WTC11 (cell line): ENCODE results near the gene TIE1. TPM values are rescaled to one million over a fixed set of nuclear protein-coding genes. Genes with fewer than 3 reads are reported as not detected.
A peak's percentile ranks its signal among the peaks of the same experiment; 100 is the strongest.

Source experiments
- ATAC-seq: fragments of 200-7000 bp; cut with Tn5 transposase; 2 replicates; pipeline ENCODE4 v1.10.0; 2021; ENCODE audit warnings: mild to moderate bottlenecking, moderate library complexity
- CTCF ChIA-PET: fragments of 300-600 bp; sonication (Branson Sonifier 250); formaldehyde crosslinking; loops from one replicate; lab custom pipeline; 2021; ENCODE audit warnings: antibody characterized with exemption; lab: Charles Lee
- POLR2A ChIA-PET: fragments of 350-600 bp; sonication (Branson Sonifier 250); formaldehyde crosslinking; loops from one replicate; lab custom pipeline; 2021; ENCODE audit warnings: antibody characterized with exemption; lab: Charles Lee
- DNase-seq: peaks from one replicate; pipeline ENCODE4 v3.0.0; 2021; ENCODE audit warnings: low spot score
- H3K27ac Mint-ChIP-seq: 2 replicates; pipeline ENCODE4 v1.8.0; 2021; ENCODE audit warnings: mixed read lengths
- H3K27me3 Mint-ChIP-seq: 2 replicates; pipeline ENCODE4 v1.8.0; 2021; ENCODE audit warnings: low read depth, mild to moderate bottlenecking, moderate library complexity, mixed read lengths
- H3K36me3 Mint-ChIP-seq: 2 replicates; pipeline ENCODE4 v1.8.0; 2021; ENCODE audit warnings: mixed read lengths
- H3K4me1 Mint-ChIP-seq: 2 replicates; pipeline ENCODE4 v1.8.0; 2022; ENCODE audit warnings: mixed read lengths
- H3K4me3 Mint-ChIP-seq: 2 replicates; pipeline ENCODE4 v1.8.0; 2021; ENCODE audit warnings: mild to moderate bottlenecking, moderate library complexity, mixed read lengths
- H3K9me3 Mint-ChIP-seq: 2 replicates; pipeline ENCODE4 v1.8.0; 2021; ENCODE audit warnings: mixed read lengths
- ATF6 ChIP-seq: sonication (generic); formaldehyde crosslinking; IDR thresholded peaks from 2 replicates; pipeline ENCODE4 v1.8.1; 2023; ENCODE audit warnings: mild to moderate bottlenecking, missing genetic modification reagents
- MAX ChIP-seq: sonication (generic); formaldehyde crosslinking; IDR thresholded peaks from 2 replicates; pipeline ENCODE4 v1.8.0; 2022; ENCODE audit warnings: mild to moderate bottlenecking, missing genetic modification reagents
- MXD4 ChIP-seq: fragments of 250-450 bp; sonication (Bioruptor Pico); IDR thresholded peaks from 2 replicates; pipeline ENCODE4 v1.8.0; 2021; ENCODE audit warnings: mild to moderate bottlenecking, moderate library complexity, borderline replicate concordance
- NFYB ChIP-seq: sonication (generic); formaldehyde crosslinking; conservative IDR thresholded peaks from 2 replicates; pipeline ENCODE4 v1.8.0; 2022; ENCODE audit warnings: low read depth, missing genetic modification reagents
- PRRX2 ChIP-seq: fragments of 250-450 bp; sonication (Bioruptor Pico); IDR thresholded peaks from 2 replicates; pipeline ENCODE4 v1.8.0; 2021; ENCODE audit warnings: mild to moderate bottlenecking
- SMAD3 ChIP-seq: sonication (generic); formaldehyde crosslinking; IDR thresholded peaks from 2 replicates; pipeline ENCODE4 v1.8.0; 2022; ENCODE audit warnings: missing genetic modification reagents, mild to moderate bottlenecking, borderline replicate concordance
- SMAD4 ChIP-seq: sonication (generic); formaldehyde crosslinking; IDR thresholded peaks from 2 replicates; pipeline ENCODE4 v1.8.0; 2022; ENCODE audit warnings: mild to moderate bottlenecking, missing genetic modification reagents
- SOX15 ChIP-seq: fragments of 250-450 bp; sonication (Bioruptor Pico); IDR thresholded peaks from 2 replicates; pipeline ENCODE4 v1.9.0; 2021; ENCODE audit warnings: mild to moderate bottlenecking
- STAT6 ChIP-seq: sonication (generic); formaldehyde crosslinking; conservative IDR thresholded peaks from 2 replicates; pipeline ENCODE4 v1.8.1; 2023; ENCODE audit warnings: mild to moderate bottlenecking, low read depth, missing genetic modification reagents, moderate library complexity
- TCF7 ChIP-seq: sonication (generic); formaldehyde crosslinking; IDR thresholded peaks from 2 replicates; pipeline ENCODE4 v1.8.0; 2022; ENCODE audit warnings: mild to moderate bottlenecking, low read depth, missing genetic modification reagents, moderate library complexity
- TEAD1 ChIP-seq: sonication (generic); formaldehyde crosslinking; IDR thresholded peaks from 2 replicates; pipeline ENCODE4 v1.8.0; 2022; ENCODE audit warnings: mild to moderate bottlenecking, missing genetic modification reagents
- ZBTB21 ChIP-seq: sonication (generic); formaldehyde crosslinking; IDR thresholded peaks from 2 replicates; pipeline ENCODE4 v1.8.1; 2023; ENCODE audit warnings: mild to moderate bottlenecking, missing genetic modification reagents, borderline replicate concordance
- ZNF219 ChIP-seq: sonication (generic); formaldehyde crosslinking; IDR thresholded peaks from 2 replicates; pipeline ENCODE4 v1.8.0; 2023; ENCODE audit warnings: missing genetic modification reagents, mild to moderate bottlenecking, borderline replicate concordance
- ZNF281 ChIP-seq: sonication (generic); formaldehyde crosslinking; IDR thresholded peaks from 2 replicates; pipeline ENCODE4 v1.8.0; 2023; ENCODE audit warnings: mild to moderate bottlenecking, missing genetic modification reagents
- ZNF416 ChIP-seq: fragments of 250-450 bp; sonication (Bioruptor Pico); IDR thresholded peaks from 2 replicates; pipeline ENCODE4 v1.9.0; 2021; ENCODE audit warnings: mild to moderate bottlenecking, inconsistent platforms
- ZNF671 ChIP-seq: fragments of 250-450 bp; sonication (Bioruptor Pico); IDR thresholded peaks from 2 replicates; pipeline ENCODE4 v1.8.0; 2021; ENCODE audit warnings: mild to moderate bottlenecking
- total RNA-seq: library from RNA; stranded (reverse); gene quantifications from 3 replicates; pipeline ENCODE4 v1.2.3, GENCODE V29; 2021

The TIE1 gene
- total RNA-seq, 1 experiment from 2014 or later: 2.5 TPM

- CTCF ChIA-PET: interaction anchor here (0.6 to 1.5 kb wide), 2 partner anchors 32 to 62 kb away, joined by 3 to 4 read pairs; no protein-coding TSS in a partner anchor
- POLR2A ChIA-PET: interaction anchor here (0.6 kb wide), 1 partner anchor 109 kb away, joined by 3 read pairs; no protein-coding TSS in a partner anchor
Measured at GRCh38 chr1:43352881-43353280, 52.1 kb downstream of the TIE1 start.

GRCh38 chr1:43354471-43354870 lies 53.7 kb downstream of the TIE1 start:
- CTCF ChIA-PET: interaction anchor here (1.4 kb wide), 1 partner anchor 69 kb away, joined by 4 read pairs; the partner anchor contains the start of gene C1orf210
- TF ChIP-seq SMAD4: no peak
- no peak for TF ChIP-seq SOX15 (CRISPR knock-in tag)
- no peak for TF ChIP-seq STAT6 (CRISPR knock-in tag)
- TF ChIP-seq MAX (CRISPR knock-in tag): no peak
- TF ChIP-seq ZNF416 (CRISPR knock-in tag): no peak
- no peak for TF ChIP-seq SMAD3 (CRISPR knock-in tag)
- H3K27me3 Mint-ChIP-seq: no peaks in the 10 kb centered on the region; the same call in 1 of the 2 replicates
- H3K36me3 Mint-ChIP-seq: peaks cover 14% of the 10 kb centered on the region
- no peaks in the 10 kb centered on the region for H3K9me3 Mint-ChIP-seq
- ATAC-seq (no peak), DNase-seq (no peak)
- H3K4me1 Mint-ChIP-seq: peaks cover 22% of the 10 kb centered on the region
- POLR2A ChIA-PET: no interaction called here
- H3K27ac Mint-ChIP-seq: peak overlapping the region; percentile 2; the same call in 1 of the 2 replicates
- H3K4me3 Mint-ChIP-seq: no peak overlapping the region

More at GRCh38 chr1:43352881-43353280, 52.1 kb downstream of the TIE1 start:
- Mint-ChIP-seq H3K4me3 (no peak overlapping the region), H3K9me3 (no peaks in the 10 kb centered on the region), H3K27me3 (peaks cover 6% of the 10 kb centered on the region), H3K4me1 (peaks cover 27% of the 10 kb centered on the region), H3K36me3 (peaks cover 11% of the 10 kb centered on the region), H3K27ac (peak overlapping the region; percentile 27)
- DNase-seq (no peak), ATAC-seq (no peak)
- TF ChIP-seq ZNF281 (CRISPR knock-in tag) (no peak), MAX (CRISPR knock-in tag) (no peak), TCF7 (no peak), PRRX2 (CRISPR knock-in tag) (no peak), MXD4 (CRISPR knock-in tag) (no peak), ZNF219 (no peak)

- no peak overlapping the region for H3K4me3 Mint-ChIP-seq
- CTCF ChIA-PET: interaction anchor here (1.4 kb wide), 1 partner anchor 69 kb away, joined by 4 read pairs; the partner anchor contains the start of gene C1orf210
- no peaks in the 10 kb centered on the region for H3K9me3 Mint-ChIP-seq
- POLR2A ChIA-PET: interaction anchor here (0.7 kb wide), 1 partner anchor 84 kb away, joined by 5 read pairs; no protein-coding TSS in a partner anchor
- ATAC-seq (no peak), DNase-seq (no peak)
- peaks cover 19% of the 10 kb centered on the region for H3K36me3 Mint-ChIP-seq
- peak overlapping the region; percentile 2; the same call in 1 of the 2 replicates for H3K27ac Mint-ChIP-seq
- H3K27me3 Mint-ChIP-seq: no peaks in the 10 kb centered on the region; the same call in 1 of the 2 replicates
- TF ChIP-seq MAX (CRISPR knock-in tag) (no peak), TEAD1 (CRISPR knock-in tag) (no peak), ZBTB21 (CRISPR knock-in tag) (no peak), NFYB (no peak), ATF6 (CRISPR knock-in tag) (no peak), ZNF671 (CRISPR knock-in tag) (no peak)
- H3K4me1 Mint-ChIP-seq: peaks cover 23% of the 10 kb centered on the region
Measured at GRCh38 chr1:43354936-43355335, 54.2 kb downstream of the TIE1 start.
